Spleen (tissue), 7 donors: ENCODE results near the gene HIVEP3.

Source experiments
- CTCF ChIP-seq, 11 experiments: fragments of 200-600 bp in 7 of 11; fragments of 450-650 bp in 4 of 11; sonication (generic) in 4 of 11; IDR thresholded peaks in 8 of 11; conservative IDR thresholded peaks in 3 of 11; 1 replicate in 7 of 11; 2 replicates in 4 of 11; pipeline versions ENCODE4 v1.4.0 to v1.8.0; 2016 to 2021; ENCODE audit warnings: antibody characterized with exemption in 11 of 11, inconsistent platforms in 4 of 11, mild to moderate bottlenecking in 1 of 11
- POLR2A ChIP-seq, 3 donors: fragments of 450-650 bp; IDR thresholded peaks; one replicate each; pipeline ENCODE4 v1.5.1; 2017; ENCODE audit warnings: antibody characterized with exemption in 3 of 3, mild to moderate bottlenecking in 1 of 3
- POLR2AphosphoS5 ChIP-seq, 3 donors: sonication (generic); formaldehyde crosslinking; IDR thresholded peaks; one replicate each; pipeline ENCODE4 v1.5.1; 2017; ENCODE audit warnings: antibody characterized with exemption in 3 of 3
- donor health status: DM: no; HTN: no; CAD: no; lungs with moderate emphysema.
- donor health status: DM: no; HTN: no; CAD: no.
- donor health status: DM: no; HTN: no; CAD: no.

- TF ChIP-seq POLR2AphosphoS5 (IDR thresholded peaks at IDR 0.05): peak in 2 of 3 donors; percentile 17 to 39
- TF ChIP-seq POLR2A (IDR thresholded peaks at IDR 0.05): no peak
- no peak for TF ChIP-seq CTCF (IDR thresholded peaks at IDR 0.05 in 8 of 11, conservative IDR thresholded peaks at IDR 0.05 in 3 of 11)
These were observed 257.2 kb downstream of the HIVEP3 start for GRCh38 chr1:41661428-41662060.
